HG02938 (cell line): ENCODE data around the gene PROCA1.
"Not testable (repeated sequence)": the region's sequence is repeated elsewhere in the genome, so short reads cannot be mapped to it uniquely, and the experiment has no call there.

Experiments used
- ATAC-seq: cut with Tn5 transposase; IDR thresholded peaks from one replicate; pipeline ENCODE4 v1.9.1; 2021; ENCODE audit warnings: mild to moderate bottlenecking, moderate library complexity; ENCODE audit not compliant: unreplicated experiment

Gene PROCA1

GRCh38 chr17:28726226-28726626 lies 14.5 kb upstream of the PROCA1 start, which contains the start of gene TLCD1:
TLCD1 (minus strand) TSS chr17:28726233; CDS start chr17:28726097, 136 bp downstream.
- ATAC-seq, result no peak

GRCh38 chr17:28725660-28726225 lies 14.1 kb upstream of the PROCA1 start:
- no peak for ATAC-seq

- no peak for ATAC-seq
Measured at GRCh38 chr17:28725166-28725659, 13.5 kb upstream of the PROCA1 start.

GRCh38 chr17:28724500-28725165 lies 12.9 kb upstream of the PROCA1 start:
- ATAC-seq, result no peak

- ATAC-seq, result not testable (repeated sequence)
Measured at GRCh38 chr17:28723836-28724499, 12.3 kb upstream of the PROCA1 start.

- no peak for ATAC-seq
Measured at GRCh38 chr17:28723159-28723835, 11.6 kb upstream of the PROCA1 start.

- ATAC-seq, result no peak
Measured at GRCh38 chr17:28722417-28723158, 10.9 kb upstream of the PROCA1 start.

- not testable (repeated sequence) for ATAC-seq
Measured at GRCh38 chr17:28720997-28721329, 9.3 kb upstream of the PROCA1 start.

- ATAC-seq, result no peak
Measured at GRCh38 chr17:28720247-28720996, 8.7 kb upstream of the PROCA1 start.

GRCh38 chr17:28719021-28719433 lies 7.3 kb upstream of the PROCA1 start:
- ATAC-seq, result no peak

- no peak for ATAC-seq
Measured at GRCh38 chr17:28718333-28719020, 6.8 kb upstream of the PROCA1 start.

- no peak for ATAC-seq
Measured at GRCh38 chr17:28717578-28718332, 6.1 kb upstream of the PROCA1 start, which contains the start of gene RAB34. RAB34 (minus strand) TSS chr17:28717868; CDS start chr17:28717266, 602 bp downstream.

GRCh38 chr17:28716740-28717577 lies 5.3 kb upstream of the PROCA1 start:
- no peak for ATAC-seq

- no peak for ATAC-seq
Measured at GRCh38 chr17:28715217-28715616, 3.5 kb upstream of the PROCA1 start.

- no peak for ATAC-seq
Measured at GRCh38 chr17:28714281-28714680, 2.6 kb upstream of the PROCA1 start.

- no peak for ATAC-seq
Measured at GRCh38 chr17:28712705-28713415, 1.2 kb upstream of the PROCA1 start.

- ATAC-seq, result no peak
Measured at GRCh38 chr17:28712032-28712704, 480 bp upstream of the PROCA1 start.
